HTR-8/SVneo (cell line): ENCODE measurements around the gene KIR2DL1.
"Not testable (repeated sequence)": the region's sequence is repeated elsewhere in the genome, so short reads cannot be mapped to it uniquely, and the experiment has no call there.

Source experiments
- DNase-seq: peaks from one replicate; pipeline ENCODE4 v3.0.0; 2011; ENCODE audit warnings: low spot score, mixed read lengths; ENCODE audit not compliant: insufficient read length
- FAIRE-seq: peaks from 2 replicates; lab custom pipeline; 2011; peaks lifted over from hg19 to GRCh38; lab: Jason Lieb, UNC

Gene KIR2DL1

DNA sequence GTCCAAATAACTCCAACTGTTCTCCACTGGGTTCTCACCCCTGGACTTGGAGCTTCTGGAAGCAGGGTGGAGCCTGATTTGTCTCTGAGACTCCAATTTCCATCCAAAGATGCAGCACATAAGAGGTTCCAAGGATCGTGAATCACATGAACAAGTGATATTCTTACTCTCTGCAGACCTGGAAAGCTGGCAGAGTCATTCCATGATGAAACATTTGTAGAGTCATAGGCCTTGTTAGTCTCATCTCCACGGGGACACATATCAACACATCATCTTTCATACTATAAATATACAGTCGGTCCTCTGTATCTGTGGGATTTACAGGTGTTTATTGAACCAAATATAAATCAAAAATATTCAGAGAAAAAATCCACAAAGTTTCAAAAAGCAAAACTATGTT lies 45.0 kb downstream of the KIR2DL1 start:
- not testable (repeated sequence) for DNase-seq, FAIRE-seq

DNA sequence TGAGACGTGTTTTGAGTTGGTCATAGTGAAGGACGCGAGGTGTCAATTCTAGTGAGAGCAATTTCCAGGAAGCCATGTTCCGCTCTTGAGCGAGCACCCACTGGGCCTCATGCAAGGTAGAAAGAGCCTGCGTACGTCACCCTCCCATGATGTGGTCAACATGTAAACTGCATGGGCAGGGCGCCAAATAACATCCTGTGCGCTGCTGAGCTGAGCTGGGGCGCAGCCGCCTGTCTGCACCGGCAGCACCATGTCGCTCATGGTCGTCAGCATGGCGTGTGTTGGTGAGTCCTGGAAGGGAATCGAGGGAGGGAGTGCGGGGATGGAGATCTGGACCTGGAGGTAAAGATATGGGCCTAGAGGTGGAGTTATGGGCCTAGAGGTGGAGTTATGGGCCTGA lies 46.7 kb downstream of the KIR2DL1 start, which contains the start of gene KIR3DL1:
TSS of gene KIR3DL1 (plus strand) at position 218 of the 400 bp plus-strand sequence.
- FAIRE-seq, DNase-seq: not testable (repeated sequence)

DNA sequence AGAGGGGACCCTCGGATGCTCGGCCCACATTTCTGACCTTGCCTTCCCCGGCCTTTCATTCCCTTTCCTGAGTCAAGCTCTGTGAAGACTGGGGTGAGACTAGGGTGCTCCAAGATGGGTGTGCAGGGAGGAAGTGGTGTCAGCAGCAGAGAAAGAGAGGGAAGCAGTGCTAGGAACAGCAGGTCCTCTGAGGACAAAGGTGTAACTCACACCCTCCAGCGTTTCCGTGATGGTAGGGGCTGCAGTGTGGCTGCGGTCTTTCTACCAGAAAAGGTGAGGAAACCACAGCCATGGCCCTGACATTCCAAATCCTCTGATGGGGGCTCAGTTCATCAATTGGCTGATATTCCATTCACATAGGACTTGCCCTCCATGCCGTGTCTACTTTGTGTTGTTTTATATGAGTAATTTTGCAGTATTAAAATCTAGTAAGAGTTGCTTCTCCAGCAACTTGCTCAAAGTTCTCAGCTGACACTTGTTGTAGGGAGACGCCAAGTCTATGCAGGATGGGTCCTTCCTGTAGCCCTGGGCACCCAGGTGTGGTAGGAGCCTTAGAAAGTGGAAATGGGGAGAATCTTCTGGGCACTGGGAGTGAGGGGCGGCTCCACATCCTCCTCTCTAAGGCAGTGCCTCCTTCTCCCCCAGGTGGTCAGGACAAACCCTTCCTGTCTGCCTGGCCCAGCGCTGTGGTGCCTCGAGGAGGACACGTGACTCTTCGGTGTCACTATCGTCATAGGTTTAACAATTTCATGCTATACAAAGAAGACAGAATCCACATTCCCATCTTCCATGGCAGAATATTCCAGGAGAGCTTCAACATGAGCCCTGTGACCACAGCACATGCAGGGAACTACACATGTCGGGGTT lies 48.3 kb downstream of the KIR2DL1 start:
- FAIRE-seq (no peak), DNase-seq (no peak)

DNA sequence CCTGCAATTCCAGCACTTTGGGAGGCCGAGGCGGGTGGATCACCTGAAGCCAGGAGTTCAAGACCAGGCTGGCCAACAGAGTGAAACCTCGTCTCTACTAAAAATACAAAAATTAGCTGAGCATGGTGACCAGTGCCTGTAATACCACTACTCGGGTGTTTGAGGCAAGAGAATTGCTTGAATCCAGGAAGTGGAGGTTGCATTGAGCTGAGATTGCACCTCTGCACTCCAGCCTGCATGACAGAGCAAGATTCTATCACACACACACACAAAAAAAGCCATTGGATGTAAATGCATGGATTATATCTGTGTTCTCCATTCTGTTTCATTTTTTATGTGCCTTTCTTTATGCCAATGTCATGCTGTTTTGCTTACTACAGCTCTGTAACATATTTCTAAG lies 54.8 kb downstream of the KIR2DL1 start:
- not testable (repeated sequence) for FAIRE-seq, DNase-seq

DNA sequence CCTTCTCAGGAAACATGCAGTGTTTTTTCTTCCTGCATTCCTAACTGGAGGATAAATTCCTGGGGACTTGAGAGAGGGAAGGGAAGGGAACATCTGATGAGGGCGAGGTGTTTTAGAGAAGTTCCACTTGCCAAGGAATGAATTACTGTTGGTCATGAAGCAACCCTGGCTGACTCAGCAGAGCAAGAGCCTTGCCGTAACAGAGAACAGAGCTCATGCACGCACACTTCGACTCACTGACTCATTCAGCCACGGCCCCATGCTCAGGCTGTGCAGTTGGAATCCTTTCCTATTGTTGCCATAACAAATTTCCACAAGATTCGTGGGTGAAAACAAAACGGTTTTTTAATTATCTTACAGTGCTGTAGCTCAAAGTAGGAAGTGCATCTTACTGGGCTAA lies 55.7 kb downstream of the KIR2DL1 start:
- not testable (repeated sequence) for DNase-seq, FAIRE-seq

DNA sequence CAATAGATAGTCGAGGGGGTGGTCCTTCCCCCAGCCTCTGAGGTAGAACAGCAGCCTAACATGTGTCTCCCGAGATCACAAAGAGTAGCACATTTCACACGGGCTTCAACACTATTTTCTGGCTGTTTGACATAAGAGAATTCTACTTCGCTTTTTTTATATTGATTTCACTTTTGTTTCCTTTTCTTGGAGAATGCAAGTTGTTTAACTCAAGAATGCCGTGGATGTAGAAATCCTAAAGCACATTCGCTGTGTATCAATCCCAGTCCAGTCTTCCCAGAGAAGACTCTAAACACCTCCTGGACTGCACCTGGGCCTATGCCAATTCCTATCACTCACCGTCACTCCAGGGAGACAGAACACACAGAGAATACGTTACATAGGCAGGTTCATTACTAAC lies 58.5 kb downstream of the KIR2DL1 start:
- DNase-seq, FAIRE-seq: not testable (repeated sequence)

DNA sequence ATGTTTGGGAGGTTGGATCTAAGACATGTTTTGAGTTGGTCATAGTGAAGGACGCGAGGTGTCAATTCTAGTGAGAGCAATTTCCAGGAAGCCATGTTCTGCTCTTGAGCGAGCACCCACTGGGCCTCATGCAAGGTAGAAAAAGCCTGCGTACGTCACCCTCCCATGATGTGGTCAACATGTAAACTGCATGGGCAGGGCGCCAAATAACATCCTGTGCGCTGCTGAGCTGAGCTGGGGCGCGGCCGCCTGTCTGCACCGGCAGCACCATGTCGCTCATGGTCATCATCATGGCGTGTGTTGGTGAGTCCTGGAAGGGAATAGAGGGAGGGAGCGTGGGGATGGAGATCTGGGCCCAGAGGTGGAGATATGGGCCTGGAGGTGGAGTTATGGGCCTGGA lies 62.9 kb downstream of the KIR2DL1 start, which contains the start of gene KIR2DS4:
TSS of gene KIR2DS4 (plus strand) at position 181 of the 400 bp plus-strand sequence.
- not testable (repeated sequence) for FAIRE-seq, DNase-seq
